GM18502 (cell line): ENCODE measurements around the gene ADGRG3.
A peak's percentile ranks its signal among the peaks of the same experiment; 100 is the strongest.

Experiments
- ATAC-seq: cut with Tn5 transposase; IDR thresholded peaks from one replicate; pipeline ENCODE4 v1.9.1; 2021; ENCODE audit warnings: mild to moderate bottlenecking; ENCODE audit not compliant: unreplicated experiment, poor library complexity

The ADGRG3 gene

DNA sequence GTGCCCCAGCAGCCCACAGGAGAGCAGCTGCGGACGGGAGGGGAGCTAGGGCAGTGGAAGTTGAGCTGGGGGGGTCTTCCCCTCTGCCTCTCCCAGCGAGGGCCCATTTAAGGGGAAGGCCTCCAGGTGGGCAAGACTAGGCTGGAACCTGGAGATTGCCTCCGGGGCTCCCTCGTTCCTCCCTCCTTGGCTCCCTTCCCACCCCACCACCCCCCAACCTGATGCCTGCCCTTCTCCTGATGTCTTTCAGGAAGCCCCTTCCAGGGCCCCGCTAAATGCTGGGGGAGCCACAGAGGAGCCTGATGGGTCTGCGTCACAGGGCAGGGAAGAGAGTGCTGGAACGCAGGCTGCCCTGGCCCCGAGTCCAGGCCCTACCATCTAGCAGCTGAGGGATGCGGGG lies 22.9 kb upstream of the ADGRG3 start:
- ATAC-seq = no peak

DNA sequence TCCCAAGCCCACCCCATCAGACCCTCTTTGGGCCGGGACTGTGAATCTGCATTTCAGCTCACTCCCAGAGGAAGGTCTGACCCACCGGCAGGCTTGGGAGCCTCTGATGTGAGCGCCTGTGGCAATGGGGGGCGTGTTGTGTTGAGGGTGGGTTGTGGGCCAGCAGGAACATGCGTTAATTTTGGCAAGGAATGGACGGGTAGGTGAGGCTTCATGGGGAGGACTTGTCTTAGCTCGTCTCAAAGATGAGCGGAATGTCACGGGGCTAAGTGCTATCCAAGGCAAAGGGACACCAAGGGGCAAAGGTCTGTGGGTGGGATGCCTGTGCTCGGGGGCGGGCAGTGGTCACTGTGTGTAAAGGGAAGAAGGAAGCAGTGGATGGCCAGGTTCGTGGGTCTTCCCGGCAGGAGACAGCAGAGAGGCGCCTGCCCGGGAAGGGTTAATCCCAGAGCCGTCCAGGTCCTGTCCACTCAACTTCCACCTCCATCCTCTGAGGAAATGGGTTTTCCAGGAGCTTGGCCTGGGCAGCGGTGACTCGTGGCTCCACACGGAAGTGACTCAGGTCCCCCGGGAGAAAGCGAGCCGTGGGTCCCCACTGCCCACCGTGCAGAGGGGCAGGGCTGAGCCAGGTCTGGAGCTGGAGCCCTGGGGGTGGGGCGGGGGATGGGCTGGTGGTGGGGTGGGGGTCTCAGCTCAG lies 22.3 kb upstream of the ADGRG3 start:
- ATAC-seq = no peak

DNA sequence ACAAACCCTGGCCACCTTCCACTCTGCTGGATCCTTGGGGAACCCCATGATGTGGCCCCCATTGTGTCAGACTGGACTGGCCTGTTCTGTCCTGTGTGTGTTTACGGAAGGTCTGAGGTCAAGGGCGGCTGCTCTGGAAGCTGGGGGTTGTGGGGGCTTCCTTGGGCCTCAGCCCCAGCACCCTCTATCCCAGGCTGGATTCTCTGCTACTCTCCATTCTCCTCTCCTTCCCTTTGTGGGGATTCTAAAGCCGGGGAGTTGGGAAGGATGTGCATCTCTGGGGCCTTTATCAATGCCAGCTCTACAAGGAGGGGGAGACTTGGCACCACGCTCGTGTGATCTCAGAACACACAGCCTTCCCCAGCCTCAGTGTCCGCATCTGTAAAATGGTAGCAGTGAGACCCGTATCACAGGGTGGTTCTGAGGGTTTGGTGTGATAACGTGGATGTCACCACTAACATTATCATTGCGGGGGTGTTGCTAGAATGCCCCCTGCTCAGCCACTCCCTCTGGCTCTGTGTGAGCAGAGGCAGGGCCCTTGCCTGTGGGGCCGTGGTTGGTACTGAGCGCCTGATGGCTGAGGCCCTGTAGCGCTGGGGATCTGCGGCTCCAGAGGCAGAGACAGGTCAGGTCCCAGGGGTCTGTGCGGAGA lies 21.6 kb upstream of the ADGRG3 start:
- no peak for ATAC-seq

DNA sequence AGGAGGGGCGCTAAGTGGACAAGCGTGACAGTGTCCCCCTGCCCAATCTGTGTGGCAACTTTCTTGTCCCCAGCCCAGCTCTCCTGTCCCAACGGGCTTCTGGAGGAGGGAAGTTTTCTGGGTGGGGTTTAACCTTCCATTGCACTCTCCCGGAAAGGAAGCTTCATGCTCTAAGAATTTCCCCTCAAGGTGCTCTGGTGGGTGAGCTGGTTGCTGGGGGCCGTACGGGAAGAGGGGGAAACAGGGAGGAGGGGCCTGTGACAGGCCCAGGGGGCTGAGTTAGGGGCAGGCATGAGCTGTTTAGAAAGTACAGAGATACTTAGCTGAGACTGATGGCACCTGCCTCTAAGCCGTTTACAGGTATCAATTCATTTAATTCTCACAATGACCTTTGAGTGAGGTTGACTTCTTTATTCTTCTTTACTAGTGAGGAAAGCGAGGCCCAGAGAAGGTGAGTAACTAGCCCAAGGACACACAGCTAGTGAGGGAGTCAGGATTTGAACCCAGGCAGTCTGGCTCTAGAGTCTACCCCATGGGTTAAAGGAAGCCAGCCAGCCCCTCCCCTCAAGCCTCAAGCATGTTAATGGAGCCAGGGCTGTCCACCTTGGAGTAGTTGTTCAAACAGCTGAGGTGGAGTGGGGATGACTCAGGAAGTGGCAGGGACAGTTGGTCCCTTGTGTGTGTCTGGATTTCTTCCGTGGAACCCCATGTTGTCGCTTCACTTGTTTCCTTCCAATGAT lies 20.8 kb upstream of the ADGRG3 start:
- ATAC-seq = no peak

DNA sequence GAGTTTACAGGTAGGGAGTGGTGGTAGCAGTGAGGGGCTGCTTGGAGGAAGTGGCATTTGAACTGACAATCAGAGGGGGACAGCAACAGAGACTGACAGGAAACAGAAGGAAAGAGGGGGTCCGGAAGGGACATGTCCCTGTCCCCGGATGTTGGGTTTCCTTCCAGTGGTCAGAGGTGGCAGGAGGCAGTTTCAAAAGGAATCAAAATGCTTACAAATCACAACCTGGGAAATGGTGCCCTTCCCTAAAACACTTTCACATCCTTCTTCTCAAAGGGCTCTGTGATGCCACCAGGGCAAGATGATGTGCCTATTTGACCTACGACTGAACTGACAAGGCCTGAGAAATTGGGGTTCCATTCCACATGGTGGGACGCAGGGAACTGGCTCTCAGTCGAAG lies 20.0 kb upstream of the ADGRG3 start:
- no peak for ATAC-seq

DNA sequence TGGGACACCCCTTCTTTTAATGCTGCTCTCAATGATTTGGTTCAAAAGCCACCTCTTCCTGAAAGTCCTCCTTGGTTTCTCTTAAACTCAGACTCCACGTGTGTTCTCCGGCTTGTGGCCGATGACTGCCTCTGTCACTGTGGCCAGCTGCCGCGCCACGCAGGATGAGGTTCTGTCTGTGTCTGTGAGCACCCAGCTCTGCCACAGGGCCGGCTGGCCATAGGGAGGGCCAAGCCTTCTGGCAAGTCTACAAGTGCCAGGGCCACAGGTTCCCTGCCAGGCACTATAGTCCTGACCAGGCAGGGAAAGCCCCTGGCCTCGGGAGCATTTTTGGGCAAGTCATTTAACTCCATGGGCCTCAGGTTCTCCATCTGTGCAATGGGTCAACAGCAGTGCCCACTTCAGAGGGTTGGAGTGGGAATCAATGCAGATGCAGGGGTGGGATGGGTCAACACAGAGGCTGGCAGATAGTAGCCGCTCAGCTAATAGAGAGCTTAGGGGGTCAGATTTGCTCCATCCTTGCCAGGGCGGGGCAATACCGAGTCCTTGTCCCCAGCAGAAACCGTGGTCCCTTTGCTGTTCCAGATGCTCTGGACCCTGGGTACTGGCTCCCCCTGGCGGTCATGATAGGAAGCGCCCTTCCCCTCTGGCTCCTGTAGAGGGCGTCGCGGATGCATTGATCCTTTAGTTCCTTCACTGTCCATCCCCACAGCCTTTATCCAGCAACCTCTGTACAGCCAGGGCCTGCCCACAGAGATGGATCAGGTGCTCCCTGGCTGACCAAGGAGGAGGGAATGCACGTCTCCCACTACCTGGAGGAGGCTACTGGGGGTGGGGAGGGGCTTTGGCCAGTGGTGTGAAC lies 19.3 kb upstream of the ADGRG3 start:
- ATAC-seq = peak; percentile 66

DNA sequence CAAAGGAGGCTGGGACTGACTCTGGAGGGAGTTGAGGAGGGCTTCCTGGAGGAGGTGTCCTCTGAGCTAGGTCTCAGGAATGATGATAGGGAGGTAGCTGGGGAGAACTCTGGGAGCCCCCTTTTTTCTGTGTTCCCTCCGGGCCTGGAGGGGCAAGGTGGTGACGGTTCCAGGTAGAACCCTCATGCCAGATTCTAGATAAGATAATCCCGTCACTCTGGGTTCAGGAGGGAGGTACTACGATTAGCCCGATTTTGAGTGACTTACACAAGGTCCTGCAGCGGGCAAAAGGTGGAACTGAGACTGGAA lies 18.7 kb upstream of the ADGRG3 start:
- ATAC-seq = no peak

DNA sequence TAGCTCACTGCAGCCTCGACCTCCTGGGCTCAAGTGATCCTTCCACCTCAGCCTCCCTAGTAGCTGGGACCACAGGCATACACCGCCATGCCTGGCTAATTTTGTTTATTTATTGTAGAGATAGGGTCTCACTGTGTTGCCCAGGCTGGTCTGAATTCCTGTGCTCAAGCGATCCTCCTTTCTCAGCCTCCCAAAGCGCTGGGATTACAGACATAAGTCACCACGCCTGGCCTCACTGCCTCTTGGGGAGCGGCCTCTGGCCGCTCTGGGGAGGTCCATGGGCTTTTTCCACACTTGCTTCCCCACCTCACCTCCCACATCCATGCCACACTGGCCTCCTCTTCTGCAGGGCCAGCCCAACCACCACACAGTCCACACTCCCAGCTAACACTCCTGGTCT lies 18.3 kb upstream of the ADGRG3 start:
- no peak for ATAC-seq

DNA sequence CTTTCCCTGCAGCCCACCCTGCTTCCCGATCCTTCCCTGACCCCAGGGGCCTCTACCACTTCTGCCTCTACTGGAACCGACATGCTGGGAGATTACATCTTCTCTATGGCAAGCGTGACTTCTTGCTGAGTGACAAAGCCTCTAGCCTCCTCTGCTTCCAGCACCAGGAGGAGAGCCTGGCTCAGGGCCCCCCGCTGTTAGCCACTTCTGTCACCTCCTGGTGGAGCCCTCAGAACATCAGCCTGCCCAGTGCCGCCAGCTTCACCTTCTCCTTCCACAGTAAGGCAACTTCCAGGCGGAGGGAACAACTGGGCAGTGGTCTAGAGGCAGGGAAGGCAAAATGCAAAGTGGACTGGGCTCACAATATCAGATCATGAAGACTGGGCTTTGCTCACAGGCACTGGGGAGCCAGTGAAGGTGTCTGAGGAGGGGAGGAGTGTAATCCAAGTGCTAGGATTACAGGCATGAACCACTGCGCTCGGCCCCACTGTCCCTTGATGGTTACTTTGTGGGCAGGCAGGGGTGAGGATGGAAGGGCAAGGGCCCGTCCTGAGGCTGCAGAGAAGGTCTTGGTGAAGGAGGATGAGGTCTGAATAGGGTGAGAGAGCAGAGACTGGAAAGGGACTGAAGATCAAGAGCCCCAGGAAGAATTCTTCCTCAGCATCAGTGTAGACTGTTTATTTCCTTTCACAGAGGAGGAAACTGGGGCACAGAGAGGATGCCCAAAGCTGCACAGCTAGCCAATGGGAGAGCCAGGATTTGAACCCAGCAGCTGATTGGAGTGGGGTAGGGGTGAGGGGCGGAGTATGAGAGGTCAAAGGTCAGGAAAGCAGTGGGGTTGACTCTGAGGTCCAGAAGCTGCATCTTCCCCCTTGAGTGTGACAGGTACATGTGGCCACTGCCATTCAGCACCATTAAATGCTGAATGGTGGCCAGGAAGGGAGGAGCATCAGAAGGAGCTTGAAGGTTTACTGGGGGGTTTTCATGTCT lies 16.5 kb upstream of the ADGRG3 start:
- ATAC-seq = no peak

DNA sequence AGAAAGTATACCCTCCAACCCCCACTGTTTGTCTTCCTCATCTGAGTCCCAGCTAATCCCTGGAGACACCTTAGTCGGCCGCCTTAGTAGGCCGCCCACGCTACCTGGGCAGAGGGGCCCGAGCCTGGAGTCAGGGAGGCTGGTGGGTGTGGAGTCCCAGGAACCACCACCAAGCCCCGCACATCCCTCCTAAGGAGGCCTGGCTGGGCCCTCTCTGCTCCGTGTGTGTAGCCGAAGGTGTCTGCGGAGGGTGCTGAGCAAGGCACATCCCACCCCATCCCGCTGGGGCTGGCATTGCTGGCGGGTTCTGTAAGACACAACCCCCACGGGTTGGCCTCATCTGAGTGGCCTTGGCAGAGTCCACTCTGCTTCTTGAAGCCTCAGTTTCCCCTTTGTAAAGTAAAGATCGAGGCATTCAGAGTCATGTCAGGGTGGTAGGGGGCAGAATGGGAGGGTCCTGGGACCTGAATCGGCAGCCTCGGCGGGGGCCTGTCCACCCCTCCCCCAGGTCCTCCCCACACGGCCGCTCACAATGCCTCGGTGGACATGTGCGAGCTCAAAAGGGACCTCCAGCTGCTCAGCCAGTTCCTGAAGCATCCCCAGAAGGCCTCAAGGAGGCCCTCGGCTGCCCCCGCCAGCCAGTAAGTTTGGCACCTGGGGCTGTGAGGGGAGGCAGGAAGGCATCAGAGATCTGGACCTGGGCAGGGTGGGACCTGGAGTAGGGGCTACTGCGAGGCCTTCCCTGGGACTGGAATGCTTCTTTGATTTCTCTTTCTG lies 15.2 kb upstream of the ADGRG3 start:
- no peak for ATAC-seq

DNA sequence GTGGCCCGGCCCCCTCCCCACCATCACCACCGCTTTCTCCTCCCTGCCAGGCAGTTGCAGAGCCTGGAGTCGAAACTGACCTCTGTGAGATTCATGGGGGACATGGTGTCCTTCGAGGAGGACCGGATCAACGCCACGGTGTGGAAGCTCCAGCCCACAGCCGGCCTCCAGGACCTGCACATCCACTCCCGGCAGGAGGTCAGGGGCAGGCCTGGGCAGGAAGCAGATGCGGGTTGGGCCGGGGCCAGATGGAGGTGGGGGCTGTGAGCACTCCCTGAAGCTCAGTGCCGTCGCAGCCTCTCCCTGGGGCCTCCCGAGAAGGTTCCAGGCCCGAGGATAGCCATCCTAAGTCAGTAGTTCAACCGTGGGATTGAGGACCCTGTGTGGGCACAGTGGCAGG lies 14.2 kb upstream of the ADGRG3 start:
- ATAC-seq = no peak

DNA sequence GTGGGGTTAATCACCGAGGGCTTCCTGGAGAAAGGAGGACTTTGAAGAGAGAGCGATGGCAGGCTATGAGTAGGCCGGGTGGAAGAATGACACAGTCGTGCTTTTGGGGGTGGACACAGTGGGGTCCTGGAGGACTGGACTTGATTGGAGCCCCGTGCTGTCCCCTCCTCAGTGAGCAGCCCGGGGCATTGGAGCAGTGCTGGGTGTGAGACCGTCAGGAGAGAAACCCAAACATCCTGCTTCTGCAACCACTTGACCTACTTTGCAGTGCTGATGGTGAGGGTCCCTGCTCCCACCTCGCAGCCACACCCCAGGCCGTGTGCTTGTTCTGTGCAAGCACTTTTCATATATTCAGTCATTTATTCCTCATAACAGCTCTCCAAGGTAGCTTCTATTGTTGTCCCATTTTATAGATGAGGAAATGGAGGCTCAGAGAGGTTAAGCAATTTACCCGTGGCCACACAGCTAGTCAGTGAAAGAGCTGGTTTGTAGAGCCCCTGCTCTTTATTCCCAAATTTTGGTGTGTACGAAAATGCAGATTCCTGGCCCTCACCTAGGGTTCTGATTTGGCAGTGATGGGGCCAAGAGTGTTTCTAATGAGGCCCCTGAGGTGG lies 11.7 kb upstream of the ADGRG3 start:
- no peak for ATAC-seq

DNA sequence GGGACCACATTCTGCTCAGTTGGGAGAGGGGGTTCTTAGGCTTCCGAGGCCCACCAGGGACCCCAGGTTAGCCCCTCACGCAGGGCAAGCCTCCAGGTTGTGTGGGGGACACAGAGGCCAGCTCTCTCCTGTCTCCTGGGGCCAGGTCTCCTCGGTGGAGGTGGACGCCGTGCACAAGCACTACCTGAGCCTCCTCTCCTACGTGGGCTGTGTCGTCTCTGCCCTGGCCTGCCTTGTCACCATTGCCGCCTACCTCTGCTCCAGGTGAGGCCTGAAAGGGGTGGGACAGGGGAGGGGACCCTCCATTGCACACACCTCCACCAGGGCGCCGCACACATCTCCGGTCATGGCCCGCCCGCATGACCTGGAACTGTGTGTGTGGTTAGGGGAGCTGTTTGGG lies 10.9 kb upstream of the ADGRG3 start:
- no peak for ATAC-seq

DNA sequence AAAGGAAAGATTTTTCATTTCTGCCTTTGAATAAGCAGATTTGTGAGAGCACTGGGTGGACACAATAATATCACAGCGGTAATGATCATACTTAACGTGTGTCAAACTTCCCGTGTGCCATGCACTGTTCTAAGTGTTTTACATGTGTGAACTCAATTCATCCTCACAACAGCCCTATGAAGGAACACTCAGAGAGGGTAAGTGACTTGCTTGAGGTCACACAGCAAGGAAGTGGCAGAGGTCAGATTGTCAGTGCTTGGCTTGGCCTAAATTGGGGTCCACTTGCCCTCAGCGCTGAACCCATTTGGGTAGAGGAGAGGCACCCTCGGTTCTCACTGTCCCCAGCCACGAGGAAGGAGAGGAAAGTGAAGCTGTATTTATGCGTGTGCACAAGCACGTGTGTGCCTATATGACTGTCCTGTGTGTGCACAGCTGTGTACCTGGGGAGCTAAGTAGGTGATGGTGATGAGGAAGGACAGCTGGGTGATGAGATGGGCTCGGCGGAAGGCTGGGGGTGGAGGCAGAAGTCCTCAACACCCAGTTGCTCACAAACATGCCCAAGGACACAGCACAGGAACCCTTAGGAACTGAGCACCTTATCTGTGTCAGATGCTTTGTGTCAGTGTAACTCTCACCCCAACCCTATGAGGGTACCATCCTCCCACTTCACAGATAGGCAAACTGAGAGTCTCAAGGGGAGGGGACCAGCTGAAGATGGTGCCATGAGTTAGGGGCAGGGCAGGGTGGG lies 9.8 kb upstream of the ADGRG3 start:
- no peak for ATAC-seq

DNA sequence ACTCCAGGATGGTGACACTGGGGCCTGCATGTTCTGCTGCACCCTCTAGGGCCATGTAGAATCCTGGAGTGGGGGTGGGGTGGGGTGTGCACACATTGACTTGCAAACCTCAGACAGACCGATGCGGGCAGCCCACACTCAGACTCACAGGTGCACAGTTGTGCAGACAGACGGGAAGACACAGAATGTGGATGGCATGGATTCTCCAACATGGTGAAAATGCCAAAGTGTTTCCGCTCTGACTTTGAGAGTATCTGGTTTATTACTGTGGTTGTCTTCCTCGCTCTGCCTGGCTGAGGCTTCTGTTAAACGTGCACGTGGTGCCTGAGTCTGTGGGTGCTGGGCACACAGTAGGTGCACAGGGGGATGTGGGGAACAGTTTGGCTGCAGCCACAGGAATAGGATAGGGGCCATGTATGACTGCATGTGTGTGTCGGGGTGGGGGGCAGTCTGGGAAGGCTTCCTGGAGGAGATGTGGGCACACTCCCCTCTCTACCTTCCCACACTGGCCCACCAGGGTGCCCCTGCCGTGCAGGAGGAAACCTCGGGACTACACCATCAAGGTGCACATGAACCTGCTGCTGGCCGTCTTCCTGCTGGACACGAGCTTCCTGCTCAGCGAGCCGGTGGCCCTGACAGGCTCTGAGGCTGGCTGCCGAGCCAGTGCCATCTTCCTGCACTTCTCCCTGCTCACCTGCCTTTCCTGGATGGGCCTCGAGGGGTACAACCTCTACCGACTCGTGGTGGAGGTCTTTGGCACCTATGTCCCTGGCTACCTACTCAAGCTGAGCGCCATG lies 9.0 kb upstream of the ADGRG3 start:
- ATAC-seq = no peak

DNA sequence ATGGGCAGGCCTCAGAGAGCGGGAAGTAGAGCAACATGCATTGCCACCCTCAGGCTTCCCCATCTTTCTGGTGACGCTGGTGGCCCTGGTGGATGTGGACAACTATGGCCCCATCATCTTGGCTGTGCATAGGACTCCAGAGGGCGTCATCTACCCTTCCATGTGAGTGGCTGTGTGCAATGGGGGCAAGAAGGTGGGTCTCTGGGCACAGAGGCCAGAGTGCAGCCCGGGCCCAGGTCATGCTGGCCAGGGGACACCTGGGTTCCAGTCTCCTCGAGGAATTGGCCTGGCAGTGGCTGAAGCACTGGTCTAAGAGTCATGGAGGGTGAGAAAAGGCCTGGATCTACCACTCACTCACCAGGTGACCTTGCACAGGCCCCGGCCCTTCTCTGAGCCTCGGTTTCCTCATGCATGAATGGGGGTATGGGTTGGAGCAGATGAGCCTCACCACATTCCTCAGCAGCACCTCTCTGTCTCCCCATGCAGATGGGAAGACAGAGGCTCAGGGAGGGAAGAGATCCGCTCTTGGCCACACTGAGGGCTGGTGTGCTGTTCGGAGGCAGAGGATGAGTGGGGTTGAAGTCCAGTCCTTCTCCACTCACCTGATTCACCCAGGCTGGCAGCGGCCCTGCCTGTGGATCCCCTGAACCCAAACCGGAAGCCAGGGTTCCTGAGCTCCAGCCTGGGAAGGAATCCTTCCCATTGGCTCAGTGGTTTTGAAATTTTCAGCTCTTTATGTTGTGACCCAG lies 7.2 kb upstream of the ADGRG3 start:
- ATAC-seq = no peak
